Measurements from ENCODE around the gene RIPOR1.

Gene RIPOR1

DNA sequence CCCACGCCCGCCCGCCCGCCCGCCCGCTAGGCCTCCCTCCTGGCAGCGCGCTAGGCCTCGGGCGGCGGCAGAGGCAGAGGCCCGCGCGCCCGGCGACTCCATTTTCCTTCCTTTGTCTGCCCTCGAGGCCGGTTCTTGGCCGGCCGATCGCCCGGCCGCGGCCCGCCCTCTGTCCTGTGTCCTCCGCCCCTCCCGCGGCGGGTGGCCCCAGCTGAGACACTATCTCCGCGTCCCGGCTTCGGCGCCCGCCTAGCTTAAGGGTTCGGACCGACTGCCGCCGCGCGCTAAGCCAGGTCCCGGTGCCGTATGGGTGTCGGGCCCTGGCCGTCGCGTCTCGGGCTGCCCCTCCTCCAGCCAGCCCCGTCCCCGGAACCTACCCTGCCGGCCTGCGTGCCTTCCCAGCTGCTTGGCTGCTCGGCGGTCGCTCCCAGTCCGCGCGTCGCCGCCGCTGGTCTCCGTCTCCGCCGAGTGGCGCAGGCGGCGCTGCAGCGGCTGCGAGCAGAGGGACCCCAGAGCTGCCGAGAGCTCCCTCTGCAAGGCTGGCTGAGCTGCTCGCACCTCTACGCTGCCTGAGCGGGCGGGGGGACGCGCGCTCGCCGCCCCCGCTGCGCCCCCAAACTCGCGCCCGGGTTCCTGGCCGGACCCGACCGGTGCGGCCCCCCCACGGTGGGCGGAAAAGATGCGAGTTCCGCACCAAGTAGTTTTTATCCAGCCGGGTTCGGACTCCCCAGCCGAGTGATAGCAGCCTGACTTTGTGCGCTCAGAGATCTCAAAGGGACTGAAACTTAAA is 34.5 kb downstream of the RIPOR1 start:
- H3K27me3 ChIP-seq (ENCODE audit: low read depth), result no peaks in the 10 kb centered on the region
- in situ Hi-C loops (cut with MboI; ENCODE audit: low sequenced_read_pairs), result no loop called here
- peaks cover 19% of the 10 kb centered on the region for H3K4me1 ChIP-seq
- peak overlapping the region; percentile 94 for H3K4me3 ChIP-seq
- DNase-seq (ENCODE audit: low spot score in 2 of 2), result peak; percentile 45 to 69
- H3K36me3 ChIP-seq (replicated peaks), result peaks cover 5% of the 10 kb centered on the region; the same call in 1 of the 2 replicates
- H3K9me3 ChIP-seq, result no peaks in the 10 kb centered on the region

DNA sequence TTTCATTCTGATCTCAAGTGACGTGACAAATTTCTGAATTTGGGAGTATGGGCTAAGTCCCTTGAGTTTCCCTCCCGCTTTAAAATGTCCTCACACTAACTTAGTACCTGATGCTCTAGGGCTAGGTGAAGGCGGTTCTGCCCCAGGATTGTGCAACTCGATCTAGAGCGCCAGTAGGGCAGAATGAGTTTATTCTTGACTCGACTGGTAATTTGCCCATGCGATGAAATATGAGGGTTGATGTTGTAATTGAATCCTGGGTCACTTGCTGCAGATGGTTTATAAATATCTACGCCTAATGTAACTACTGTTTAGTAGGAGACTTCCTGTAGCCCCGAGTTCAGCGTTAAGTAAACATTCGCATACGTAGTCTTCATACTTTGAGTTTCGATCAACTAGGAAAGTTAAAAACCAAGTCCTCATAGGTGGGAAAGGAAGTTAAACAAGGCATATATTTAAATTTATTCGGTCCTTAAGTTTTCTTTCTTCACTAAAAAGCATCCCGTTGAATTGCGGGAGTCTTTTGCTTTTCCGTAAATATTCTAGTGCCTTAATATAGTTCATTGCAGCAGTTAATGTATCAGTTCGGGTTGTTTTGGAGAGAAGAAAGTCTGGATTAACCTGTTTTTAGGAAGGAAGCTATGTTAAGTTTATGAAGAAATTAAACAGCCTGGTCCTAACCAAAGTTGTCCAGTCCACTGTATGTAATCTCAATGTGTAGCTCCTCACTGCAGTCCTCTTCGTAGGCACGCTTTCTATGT is 35.3 kb downstream of the RIPOR1 start:
- Histone ChIP-seq H3K4me1 (peaks cover 19% of the 10 kb centered on the region), H3K9me3 (no peaks in the 10 kb centered on the region), H3K4me3 (peak overlapping the region; percentile 94), H3K27me3 (ENCODE audit: low read depth) (no peaks in the 10 kb centered on the region), H3K36me3 (replicated peaks) (peaks cover 5% of the 10 kb centered on the region; the same call in 1 of the 2 replicates)
- in situ Hi-C loops (cut with MboI; ENCODE audit: low sequenced_read_pairs), result no loop called here
- no peak for DNase-seq (ENCODE audit: low spot score in 2 of 2)

DNA sequence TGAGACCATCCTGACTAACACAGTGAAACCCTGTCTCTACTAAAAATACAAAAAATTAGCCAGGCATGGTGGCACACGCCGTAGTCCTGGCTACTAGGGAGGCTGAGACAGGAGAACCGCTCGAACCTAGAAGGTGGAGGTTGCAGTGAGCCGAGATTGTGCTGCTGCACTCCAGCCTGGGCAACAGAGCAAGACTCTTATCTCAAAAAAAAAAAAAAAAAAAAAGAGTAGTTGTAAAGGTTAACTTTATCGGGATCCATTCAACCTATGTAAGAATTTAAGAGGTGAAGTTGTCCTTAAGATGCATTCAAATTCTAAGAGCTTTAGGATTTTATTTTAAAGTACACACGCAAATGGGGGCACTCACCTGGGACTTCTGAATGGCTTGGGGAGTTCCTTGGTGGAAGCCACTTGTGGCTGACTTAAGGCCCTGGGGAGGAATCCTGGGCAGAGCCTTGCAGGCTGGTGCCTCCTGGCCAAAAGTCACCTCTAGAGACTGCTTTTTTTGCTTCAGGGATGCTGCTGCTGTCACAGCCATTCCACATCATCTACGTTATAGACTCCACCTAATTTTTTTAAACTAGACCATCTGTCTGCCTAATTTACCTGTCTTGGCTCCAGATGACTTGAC is 37.0 kb downstream of the RIPOR1 start:
- no peak overlapping the region for H3K4me3 ChIP-seq
- DNase-seq (ENCODE audit: low spot score in 2 of 2), result no peak
- in situ Hi-C loops (cut with MboI; ENCODE audit: low sequenced_read_pairs), result no loop called here

DNA sequence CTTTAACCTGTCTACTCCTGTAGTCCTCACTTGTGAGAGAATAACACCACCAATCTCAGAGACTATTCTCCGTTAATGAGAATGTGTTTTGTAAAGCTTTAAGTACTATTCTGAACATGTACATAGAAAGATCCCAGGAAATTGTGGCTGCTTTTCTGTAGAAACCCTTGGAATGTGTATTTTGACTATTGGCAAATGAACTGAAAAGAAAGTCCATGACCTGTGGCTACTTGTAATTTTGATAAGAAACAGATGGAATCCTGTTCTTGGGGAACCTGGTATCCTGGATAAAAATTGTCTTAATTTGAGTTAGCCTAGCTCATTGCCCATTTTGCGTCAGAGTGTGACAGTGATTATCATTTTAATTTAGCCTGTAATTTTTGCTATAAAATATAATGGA is 42.8 kb downstream of the RIPOR1 start:
- H3K4me3 ChIP-seq, result no peak overlapping the region
- H3K4me1 ChIP-seq, result no peaks in the 10 kb centered on the region
- in situ Hi-C loops (cut with MboI; ENCODE audit: low sequenced_read_pairs), result no loop called here
- no peaks in the 10 kb centered on the region for H3K27me3 ChIP-seq (ENCODE audit: low read depth)
- no peak for DNase-seq (ENCODE audit: low spot score in 2 of 2)
- H3K9me3 ChIP-seq, result no peaks in the 10 kb centered on the region
- peaks cover 34% of the 10 kb centered on the region for H3K36me3 ChIP-seq (replicated peaks)

More for the DNA sequence above, 37.0 kb downstream of the RIPOR1 start:
- Histone ChIP-seq H3K4me1 (peaks cover 19% of the 10 kb centered on the region), H3K27me3 (ENCODE audit: low read depth) (no peaks in the 10 kb centered on the region), H3K9me3 (no peaks in the 10 kb centered on the region), H3K36me3 (replicated peaks) (peaks cover 5% of the 10 kb centered on the region; the same call in 1 of the 2 replicates)

DNA sequence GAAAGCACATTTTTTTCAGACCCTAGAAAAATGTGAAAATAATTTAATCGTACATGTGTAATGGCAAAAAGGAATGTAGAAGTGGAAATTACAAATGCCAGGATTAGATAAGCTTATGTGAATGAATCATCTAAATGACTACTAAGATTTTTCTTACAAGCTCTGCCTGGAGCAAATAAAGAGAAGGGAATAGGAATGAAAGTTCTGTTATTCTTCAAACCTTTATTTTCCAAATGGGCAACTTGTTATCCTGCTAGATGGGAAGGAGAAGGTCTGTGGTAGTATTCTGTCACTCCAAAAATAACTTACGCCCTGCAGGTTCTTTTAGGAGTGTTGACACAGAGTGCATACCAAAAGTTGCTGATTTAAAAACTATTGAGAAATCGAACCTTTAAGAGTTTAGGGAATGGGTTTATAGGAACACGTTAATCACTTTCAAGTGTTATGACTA is 43.4 kb downstream of the RIPOR1 start:
- DNase-seq (ENCODE audit: low spot score in 2 of 2), result no peak
- Histone ChIP-seq H3K9me3 (no peaks in the 10 kb centered on the region), H3K27me3 (ENCODE audit: low read depth) (no peaks in the 10 kb centered on the region), H3K36me3 (replicated peaks) (peaks cover 34% of the 10 kb centered on the region), H3K4me1 (no peaks in the 10 kb centered on the region), H3K4me3 (no peak overlapping the region)
- in situ Hi-C loops (cut with MboI; ENCODE audit: low sequenced_read_pairs), result no loop called here

DNA sequence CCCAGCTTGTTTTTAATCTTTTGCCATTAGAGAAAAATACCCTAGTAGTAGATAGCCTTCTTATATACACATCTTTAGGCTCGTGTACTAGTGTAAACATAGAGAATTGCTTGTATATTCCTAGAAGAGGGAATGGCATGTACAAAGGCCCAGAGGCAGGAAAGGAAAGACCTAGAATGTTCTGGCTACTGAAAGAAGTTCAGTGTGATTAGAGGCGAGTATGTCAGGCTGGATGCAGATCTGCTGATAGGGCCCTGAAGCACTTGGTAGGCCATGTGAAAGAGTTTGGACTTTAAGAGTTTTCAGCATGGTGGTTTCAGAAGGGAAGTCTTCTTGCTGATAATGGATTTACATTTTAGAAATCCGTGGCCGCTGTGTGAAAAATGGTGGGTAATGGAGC is 51.1 kb downstream of the RIPOR1 start:
- H3K36me3 ChIP-seq (replicated peaks), result peaks cover 23% of the 10 kb centered on the region
- H3K27me3 ChIP-seq (ENCODE audit: low read depth), result no peaks in the 10 kb centered on the region
- H3K9me3 ChIP-seq, result no peaks in the 10 kb centered on the region
- no peak overlapping the region for H3K4me3 ChIP-seq
- in situ Hi-C loops (cut with MboI; ENCODE audit: low sequenced_read_pairs), result no loop called here
- no peak for DNase-seq (ENCODE audit: low spot score in 2 of 2)
- H3K4me1 ChIP-seq, result no peaks in the 10 kb centered on the region

DNA sequence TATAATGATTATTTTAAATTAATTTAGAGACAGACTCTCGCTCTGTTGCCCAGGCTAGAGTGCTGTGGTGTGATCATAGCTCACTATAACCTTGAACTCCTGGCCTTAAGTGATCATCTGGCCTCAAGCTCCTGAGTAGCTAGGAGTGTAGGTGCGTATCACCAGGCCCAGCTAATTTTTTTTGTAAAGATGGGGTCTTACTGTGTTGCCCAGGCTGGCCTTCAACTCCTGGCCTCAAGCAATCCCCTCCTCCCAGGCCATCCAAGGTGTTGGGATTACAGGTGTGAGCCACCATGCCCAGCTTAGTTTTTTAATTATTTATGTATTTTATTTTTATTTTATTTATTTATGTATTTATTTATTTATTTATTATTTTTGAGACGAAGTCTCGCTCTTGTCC is 51.6 kb downstream of the RIPOR1 start:
- in situ Hi-C loops (cut with MboI; ENCODE audit: low sequenced_read_pairs), result no loop called here
- no peak overlapping the region for H3K4me3 ChIP-seq

DNA sequence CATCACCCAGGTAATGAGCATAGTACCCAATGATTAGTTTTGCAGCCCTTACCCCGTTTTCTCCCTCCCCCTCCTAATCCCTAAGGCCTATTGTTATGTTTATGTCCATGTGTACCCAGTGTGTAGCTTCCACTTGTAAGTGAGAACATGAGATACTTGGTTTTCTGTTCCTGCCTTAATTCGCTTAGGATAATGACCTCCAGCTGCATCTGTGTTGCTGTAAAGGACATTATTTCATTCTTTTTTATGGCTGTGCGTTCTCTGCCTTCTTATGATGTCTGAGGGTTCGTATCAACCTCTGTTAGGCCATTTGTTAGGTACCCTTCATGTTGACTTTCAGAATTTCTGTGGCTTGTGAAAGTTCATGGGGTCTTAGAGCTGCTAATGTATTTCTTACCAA is 64.7 kb downstream of the RIPOR1 start:
- no peaks in the 10 kb centered on the region for H3K27me3 ChIP-seq (ENCODE audit: low read depth)
- no peaks in the 10 kb centered on the region for H3K9me3 ChIP-seq
- no peaks in the 10 kb centered on the region; the same call in none of the 2 replicates for H3K36me3 ChIP-seq (replicated peaks)
- peak; percentile 42 to 84 for DNase-seq (ENCODE audit: low spot score in 2 of 2)
- peaks cover 36% of the 10 kb centered on the region for H3K4me1 ChIP-seq
- in situ Hi-C loops (cut with MboI; ENCODE audit: low sequenced_read_pairs), result no loop called here
- H3K4me3 ChIP-seq, result no peak overlapping the region

More for the DNA sequence above, 51.6 kb downstream of the RIPOR1 start:
- no peak for DNase-seq (ENCODE audit: low spot score in 2 of 2)
- no peaks in the 10 kb centered on the region for H3K27me3 ChIP-seq (ENCODE audit: low read depth)
- H3K36me3 ChIP-seq (replicated peaks), result peaks cover 18% of the 10 kb centered on the region
- no peaks in the 10 kb centered on the region for H3K9me3 ChIP-seq
- H3K4me1 ChIP-seq, result no peaks in the 10 kb centered on the region

DNA sequence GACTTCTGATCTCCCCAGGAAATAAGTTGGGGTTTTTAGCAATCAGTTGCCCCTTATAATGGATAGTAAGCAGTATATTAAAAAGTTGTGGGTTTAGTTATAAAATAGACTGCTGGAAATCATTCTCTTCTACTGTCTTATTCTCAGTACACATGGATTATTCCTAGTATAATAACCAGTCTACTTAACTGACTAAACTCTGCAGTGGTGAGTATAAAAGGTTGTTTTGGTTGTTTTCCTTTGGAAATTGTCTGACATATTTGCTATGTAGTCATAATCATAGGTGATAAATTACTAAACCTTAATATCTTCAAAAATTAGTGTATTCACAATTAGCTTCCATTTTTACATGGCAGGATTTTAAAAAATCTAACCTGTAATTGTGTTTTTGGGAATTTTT is 65.1 kb downstream of the RIPOR1 start:
- H3K36me3 ChIP-seq (replicated peaks), result no peaks in the 10 kb centered on the region; the same call in none of the 2 replicates

DNA sequence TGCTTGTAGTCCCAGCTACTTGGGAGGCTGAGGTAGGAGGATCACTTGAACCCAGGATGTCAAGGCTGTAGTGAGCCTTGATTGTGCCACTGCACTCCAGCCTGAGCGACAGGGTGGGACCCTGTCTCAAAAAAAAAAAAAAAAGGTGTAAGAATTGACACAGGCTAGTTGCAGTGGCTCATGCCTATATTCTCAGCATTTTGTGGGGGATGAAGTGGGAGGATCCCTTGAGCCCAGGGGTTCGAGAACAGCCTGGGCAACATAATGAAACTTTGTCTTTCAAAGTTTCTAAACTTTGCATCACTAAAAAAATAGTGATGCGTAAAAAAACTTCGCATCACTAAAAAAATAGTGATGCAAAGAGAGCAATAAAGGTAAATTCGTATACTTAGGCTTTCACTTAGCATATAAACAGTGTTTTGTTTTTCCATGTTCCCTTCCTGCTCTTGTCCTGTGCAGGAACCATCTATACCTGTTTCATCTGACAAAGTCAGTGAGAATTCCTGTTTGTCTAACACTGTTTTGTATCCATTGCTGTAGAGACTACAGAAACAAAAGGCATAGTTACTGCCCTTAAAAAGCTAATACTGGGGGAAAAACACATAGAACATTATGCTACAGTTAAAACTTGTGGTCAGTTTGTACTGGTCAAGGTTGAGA is 65.8 kb downstream of the RIPOR1 start:
- Histone ChIP-seq H3K9me3 (no peaks in the 10 kb centered on the region), H3K36me3 (replicated peaks) (no peaks in the 10 kb centered on the region; the same call in 1 of the 2 replicates), H3K27me3 (ENCODE audit: low read depth) (no peaks in the 10 kb centered on the region), H3K4me3 (no peak overlapping the region), H3K4me1 (peaks cover 36% of the 10 kb centered on the region)
- DNase-seq (ENCODE audit: low spot score in 2 of 2), result no peak
- in situ Hi-C loops (cut with MboI; ENCODE audit: low sequenced_read_pairs), result no loop called here

More for the DNA sequence above, 65.1 kb downstream of the RIPOR1 start:
- H3K27me3 ChIP-seq (ENCODE audit: low read depth), result no peaks in the 10 kb centered on the region
- no peaks in the 10 kb centered on the region for H3K9me3 ChIP-seq
- peaks cover 36% of the 10 kb centered on the region for H3K4me1 ChIP-seq
- in situ Hi-C loops (cut with MboI; ENCODE audit: low sequenced_read_pairs), result no loop called here
- no peak overlapping the region for H3K4me3 ChIP-seq
- DNase-seq (ENCODE audit: low spot score in 2 of 2), result no peak

DNA sequence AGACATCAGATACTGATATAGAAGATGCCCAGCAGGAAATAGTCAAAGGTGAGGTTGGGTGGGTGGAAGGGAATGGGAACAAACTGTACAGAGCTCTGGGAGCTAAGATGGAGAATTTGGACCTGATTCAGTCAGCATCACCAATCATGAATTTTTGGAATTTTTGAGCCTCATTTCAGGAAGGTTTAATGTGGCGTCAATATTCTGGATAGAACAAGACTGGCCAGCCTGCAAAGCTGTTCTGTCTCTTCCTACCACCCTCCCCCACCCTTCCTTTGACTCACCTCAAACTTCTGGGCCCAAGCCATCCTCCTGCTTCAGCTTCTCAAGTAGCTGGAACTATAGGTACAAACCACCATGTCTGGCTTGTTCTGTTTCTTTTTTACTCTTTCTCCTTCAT is 66.3 kb downstream of the RIPOR1 start:
- H3K4me3 ChIP-seq, result no peak overlapping the region
- peaks cover 36% of the 10 kb centered on the region for H3K4me1 ChIP-seq
- in situ Hi-C loops (cut with MboI; ENCODE audit: low sequenced_read_pairs), result no loop called here
- no peaks in the 10 kb centered on the region for H3K9me3 ChIP-seq
- no peaks in the 10 kb centered on the region for H3K27me3 ChIP-seq (ENCODE audit: low read depth)
- no peak for DNase-seq (ENCODE audit: low spot score in 2 of 2)
- H3K36me3 ChIP-seq (replicated peaks), result no peaks in the 10 kb centered on the region; the same call in 1 of the 2 replicates
